ENCODE data around the gene TXNDC16.

- no peak for TF ChIP-seq AFF4 (CRISPR knock-in tag; IDR thresholded peaks at IDR 0.05)
- no peak for TF ChIP-seq HNRNPL (IDR thresholded peaks at IDR 0.05; ENCODE audit: low read depth, low read length)
- no peak for TF ChIP-seq KLF13 (tag; IDR thresholded peaks at IDR 0.05; ENCODE audit: borderline replicate concordance, low read depth)
- TF ChIP-seq E2F4 (CRISPR knock-in tag; IDR thresholded peaks at IDR 0.05; ENCODE audit: low read depth): no peak
- TF ChIP-seq BRF2 (IDR thresholded peaks at IDR 0.05; ENCODE audit: borderline replicate concordance, insufficient read depth, insufficient read length): no peak
- no peak for TF ChIP-seq THRAP3 (IDR thresholded peaks at IDR 0.05; ENCODE audit: borderline replicate concordance)
- TF ChIP-seq HIVEP1 (CRISPR knock-in tag; IDR thresholded peaks at IDR 0.05): no peak
- TF ChIP-seq ZNF395 (CRISPR knock-in tag; IDR thresholded peaks at IDR 0.05): no peak
- TF ChIP-seq CTCF (IDR thresholded peaks at IDR 0.05 in 2 of 3, conservative IDR thresholded peaks at IDR 0.05 in 1 of 3; ENCODE audit: insufficient read depth in 2 of 3, low read depth in 1 of 3, low read length in 3 of 3): no peak
- TF ChIP-seq SIN3A (IDR thresholded peaks at IDR 0.05; ENCODE audit: borderline replicate concordance in 2 of 2, control insufficient read depth in 1 of 2, low read depth in 2 of 2, low read length in 2 of 2): no peak
Measured at GRCh38 chr14:52457411-52457810, 94.9 kb downstream of the TXNDC16 start.

Data from K562 (cell line).